ENCODE measurements around the gene C1QTNF8. TPM values are rescaled to one million over a fixed set of nuclear protein-coding genes. Genes with fewer than 3 reads are reported as not detected.

Gene C1QTNF8
- total and polyA plus RNA-seq, 2 of the 13 experiments (the other 11 are each of a cell fraction or from before 2014, with no cell fraction given) = 0.09 TPM; not detected in 1

GRCh38 chr16:1076801-1077576, 19.1 kb downstream of the C1QTNF8 start (continued):
- TF ChIP-seq ZNF318 (CRISPR knock-in tag; IDR thresholded peaks at IDR 0.05) (peak; percentile 65; the same call in 1 of the 2 replicates), MED1 (CRISPR knock-in tag; IDR thresholded peaks at IDR 0.05) (peak; percentile 82), ZNF101 (CRISPR knock-in tag; IDR thresholded peaks at IDR 0.05; ENCODE audit: borderline replicate concordance, low read depth) (0 out of 2 replicates have a peak, but pooled peaks have one; percentile 61), RXRA (CRISPR knock-in tag; IDR thresholded peaks at IDR 0.05) (peak; percentile 93), NFE2 (CRISPR knock-in tag; IDR thresholded peaks at IDR 0.05) (no peak), ZBTB7B (CRISPR knock-in tag; IDR thresholded peaks at IDR 0.05) (peak; percentile 92), MTF1 (CRISPR knock-in tag; IDR thresholded peaks at IDR 0.05) (no peak), ZNF460 (CRISPR knock-in tag; IDR thresholded peaks at IDR 0.05; ENCODE audit: borderline replicate concordance) (peak; percentile 29; the same call in 1 of the 2 replicates), SOX6 (IDR thresholded peaks at IDR 0.05) (no peak), SOX6 (CRISPR knock-in tag; IDR thresholded peaks at IDR 0.05) (peak; percentile 76), KLF6 (CRISPR knock-in tag; IDR thresholded peaks at IDR 0.05) (0 out of 2 replicates have a peak, but pooled peaks have one; percentile 17), ZNF766 (CRISPR knock-in tag; IDR thresholded peaks at IDR 0.05; ENCODE audit: borderline replicate concordance) (no peak), MYC (CRISPR knock-in tag; IDR thresholded peaks at IDR 0.05; ENCODE audit: borderline replicate concordance) (peak; percentile 54; the same call in 1 of the 2 replicates), ELF3 (CRISPR knock-in tag; IDR thresholded peaks at IDR 0.05) (0 out of 2 replicates have a peak, but pooled peaks have one; percentile 11), ZBTB8A (CRISPR knock-in tag; IDR thresholded peaks at IDR 0.05; ENCODE audit: borderline replicate concordance, low read depth) (no peak), ZFY (CRISPR knock-in tag; IDR thresholded peaks at IDR 0.05) (peak; percentile 25; the same call in 1 of the 2 replicates), ZMYM4 (CRISPR knock-in tag; IDR thresholded peaks at IDR 0.05) (peak; percentile 15; the same call in 1 of the 2 replicates), ZNF512 (CRISPR knock-in tag; IDR thresholded peaks at IDR 0.05) (no peak)
- TF ChIP-seq, protein P1, sequence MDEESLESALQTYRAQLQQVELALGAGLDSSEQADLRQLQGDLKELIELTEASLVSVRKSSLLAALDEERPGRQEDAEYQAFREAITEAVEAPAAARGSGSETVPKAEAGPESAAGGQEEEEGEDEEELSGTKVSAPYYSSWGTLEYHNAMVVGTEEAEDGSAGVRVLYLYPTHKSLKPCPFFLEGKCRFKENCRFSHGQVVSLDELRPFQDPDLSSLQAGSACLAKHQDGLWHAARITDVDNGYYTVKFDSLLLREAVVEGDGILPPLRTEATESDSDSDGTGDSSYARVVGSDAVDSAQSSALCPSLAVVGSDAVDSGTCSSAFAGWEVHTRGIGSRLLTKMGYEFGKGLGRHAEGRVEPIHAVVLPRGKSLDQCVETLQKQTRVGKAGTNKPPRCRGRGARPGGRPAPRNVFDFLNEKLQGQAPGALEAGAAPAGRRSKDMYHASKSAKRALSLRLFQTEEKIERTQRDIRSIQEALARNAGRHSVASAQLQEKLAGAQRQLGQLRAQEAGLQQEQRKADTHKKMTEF (CRISPR knock-in tag; IDR thresholded peaks at IDR 0.05) = peak; percentile 28; the same call in 1 of the 2 replicates
